Measurements from ENCODE around the gene PHTF1.
A peak's percentile ranks its signal among the peaks of the same experiment; 100 is the strongest.

PHTF1 gene

DNA sequence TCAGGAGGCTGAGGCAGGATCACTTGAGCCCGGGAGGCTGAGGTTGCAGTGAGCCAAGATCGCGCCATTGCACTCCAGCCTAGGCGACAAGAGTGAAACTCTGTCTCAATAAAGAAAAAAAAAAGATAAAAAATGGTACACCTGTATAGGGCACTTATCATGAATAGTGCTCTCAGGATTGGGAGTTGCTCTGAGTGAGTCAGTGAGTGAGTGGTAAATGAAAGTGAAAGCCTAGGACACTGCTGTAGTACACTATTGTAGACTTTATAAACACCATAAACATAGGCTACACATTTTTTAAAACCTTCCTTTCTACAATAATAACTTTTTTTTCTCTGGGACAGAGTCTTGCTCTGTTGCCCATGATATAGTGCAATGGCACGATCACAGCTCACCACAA lies 16.8 kb downstream of the PHTF1 start:
- TF ChIP-seq, protein P1, sequence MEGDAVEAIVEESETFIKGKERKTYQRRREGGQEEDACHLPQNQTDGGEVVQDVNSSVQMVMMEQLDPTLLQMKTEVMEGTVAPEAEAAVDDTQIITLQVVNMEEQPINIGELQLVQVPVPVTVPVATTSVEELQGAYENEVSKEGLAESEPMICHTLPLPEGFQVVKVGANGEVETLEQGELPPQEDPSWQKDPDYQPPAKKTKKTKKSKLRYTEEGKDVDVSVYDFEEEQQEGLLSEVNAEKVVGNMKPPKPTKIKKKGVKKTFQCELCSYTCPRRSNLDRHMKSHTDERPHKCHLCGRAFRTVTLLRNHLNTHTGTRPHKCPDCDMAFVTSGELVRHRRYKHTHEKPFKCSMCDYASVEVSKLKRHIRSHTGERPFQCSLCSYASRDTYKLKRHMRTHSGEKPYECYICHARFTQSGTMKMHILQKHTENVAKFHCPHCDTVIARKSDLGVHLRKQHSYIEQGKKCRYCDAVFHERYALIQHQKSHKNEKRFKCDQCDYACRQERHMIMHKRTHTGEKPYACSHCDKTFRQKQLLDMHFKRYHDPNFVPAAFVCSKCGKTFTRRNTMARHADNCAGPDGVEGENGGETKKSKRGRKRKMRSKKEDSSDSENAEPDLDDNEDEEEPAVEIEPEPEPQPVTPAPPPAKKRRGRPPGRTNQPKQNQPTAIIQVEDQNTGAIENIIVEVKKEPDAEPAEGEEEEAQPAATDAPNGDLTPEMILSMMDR (IDR thresholded peaks at IDR 0.05): no peak

DNA sequence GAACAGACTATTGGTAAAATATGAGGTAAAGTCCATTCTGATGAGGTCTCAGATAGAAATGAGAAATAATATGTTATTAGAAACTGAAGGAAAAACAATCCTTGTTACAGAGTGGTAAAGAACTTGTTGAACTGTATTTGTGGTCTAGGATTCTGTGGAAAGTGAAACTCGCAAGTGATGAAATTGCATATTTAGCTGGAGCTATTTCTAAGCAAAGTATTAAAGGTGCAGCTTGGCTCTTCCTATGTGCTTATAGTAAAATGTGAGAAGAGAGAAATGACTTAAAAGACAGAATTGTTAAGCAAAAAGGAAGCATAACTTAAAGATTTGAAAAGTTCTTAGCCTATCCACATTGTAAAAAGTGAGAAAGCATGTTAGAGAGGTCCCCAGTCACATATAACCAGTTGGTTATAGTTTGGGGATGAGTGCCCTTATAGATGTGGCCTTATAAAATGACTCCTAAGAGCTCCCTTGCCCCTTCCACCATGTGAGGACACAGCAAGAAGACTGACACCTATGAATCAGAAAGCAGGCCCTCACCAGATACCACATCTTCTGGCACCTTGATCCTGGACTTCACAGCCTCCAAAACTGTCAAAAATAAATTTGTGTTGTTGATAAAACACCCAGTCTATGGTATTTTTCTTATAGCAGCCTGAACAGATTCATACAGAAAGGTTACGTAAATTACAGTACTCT lies 24.8 kb downstream of the PHTF1 start:
- TF ChIP-seq, protein P1 (IDR thresholded peaks at IDR 0.05): no peak

DNA sequence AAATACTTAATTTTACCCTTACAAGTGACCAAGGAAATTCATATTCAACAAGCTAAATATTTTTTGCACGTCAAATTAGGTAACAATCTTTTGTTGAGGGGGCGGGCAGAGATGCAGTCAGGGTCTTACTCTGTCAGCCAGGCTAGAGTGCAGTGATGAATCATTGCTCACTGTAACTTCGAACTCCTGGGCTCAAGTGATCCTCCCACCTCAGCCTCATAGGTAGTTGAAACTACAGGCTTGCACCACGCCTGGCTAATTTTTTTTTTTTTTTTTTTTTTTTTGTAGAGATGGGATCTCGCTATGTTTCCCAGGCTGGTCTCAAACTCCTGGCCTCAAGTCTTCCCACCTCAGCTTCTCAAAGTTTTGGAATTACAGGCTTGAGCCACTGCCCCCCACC lies 26.5 kb downstream of the PHTF1 start:
- TF ChIP-seq, protein P1 (IDR thresholded peaks at IDR 0.05): no peak

DNA sequence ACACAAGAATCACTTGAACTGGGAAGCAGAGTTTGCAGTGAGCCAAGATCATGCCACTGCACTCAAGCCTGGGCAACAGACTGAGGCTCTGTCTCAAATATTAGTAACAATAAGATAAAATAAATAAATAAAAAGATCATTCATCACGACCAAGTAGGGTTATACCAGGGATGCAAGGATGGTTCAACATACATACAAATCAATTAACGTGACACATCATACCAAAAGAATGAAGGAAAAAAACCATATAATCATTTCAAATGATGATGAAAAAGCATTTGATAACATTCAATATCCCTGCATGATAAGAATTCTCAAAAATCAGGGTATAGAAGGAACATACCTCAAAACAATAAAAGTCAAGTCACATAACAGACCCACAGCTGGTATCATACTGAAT lies 38.3 kb downstream of the PHTF1 start:
- TF ChIP-seq, protein P1 (IDR thresholded peaks at IDR 0.05): no peak

DNA sequence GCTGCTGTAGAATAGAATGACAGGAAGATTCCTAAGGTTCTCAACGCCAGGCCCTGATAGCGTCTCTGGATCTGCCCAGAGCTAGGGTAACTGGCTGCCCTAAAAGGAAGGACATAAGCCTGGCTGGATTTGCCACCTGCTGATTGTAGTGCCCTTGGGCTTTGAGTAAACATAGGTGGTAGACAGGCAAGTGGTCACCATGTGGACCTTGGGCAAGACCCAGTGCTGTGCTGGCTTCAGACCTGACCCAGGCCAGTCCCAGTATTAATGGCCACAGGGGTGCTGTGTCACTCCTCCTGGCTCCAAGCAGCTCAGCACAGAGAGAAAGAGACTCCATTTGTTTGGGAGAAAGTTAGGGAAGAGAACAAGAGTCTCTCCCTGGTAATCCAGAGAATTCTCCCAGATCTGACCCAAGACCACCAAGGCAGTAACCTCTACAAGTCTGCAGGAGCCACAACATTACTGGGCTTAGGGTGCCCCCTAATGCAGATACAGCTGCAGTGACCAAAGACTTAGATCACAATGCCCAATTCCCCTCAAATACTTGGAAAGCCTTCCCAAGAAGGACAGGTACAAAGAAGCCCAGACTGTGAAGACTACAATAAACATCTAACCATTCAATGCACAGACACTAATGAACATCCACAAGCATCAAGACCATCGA lies 44.5 kb downstream of the PHTF1 start:
- TF ChIP-seq, protein P1 (IDR thresholded peaks at IDR 0.05): peak; percentile 25; the same call in 1 of the 2 replicates

DNA sequence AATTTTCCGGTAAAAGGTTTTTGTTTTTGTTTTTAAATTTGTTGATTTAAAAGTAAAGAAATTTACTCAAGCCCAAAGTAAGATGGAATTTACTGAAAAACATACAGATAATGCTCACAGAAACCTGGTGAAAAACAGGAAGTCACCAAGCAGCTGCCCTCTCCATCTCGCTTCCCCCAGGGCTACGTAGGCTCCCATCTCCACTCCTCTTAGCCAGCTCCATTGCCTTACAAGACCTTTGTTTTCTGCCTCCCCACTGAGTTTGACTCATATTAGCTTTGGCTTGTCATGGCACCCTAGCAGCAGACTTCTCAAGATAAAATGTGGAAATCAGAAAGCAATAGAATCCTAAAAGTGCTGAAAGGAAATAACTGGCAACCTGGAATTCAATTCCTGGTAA lies 57.9 kb downstream of the PHTF1 start:
- TF ChIP-seq, protein P1 (IDR thresholded peaks at IDR 0.05): no peak

DNA sequence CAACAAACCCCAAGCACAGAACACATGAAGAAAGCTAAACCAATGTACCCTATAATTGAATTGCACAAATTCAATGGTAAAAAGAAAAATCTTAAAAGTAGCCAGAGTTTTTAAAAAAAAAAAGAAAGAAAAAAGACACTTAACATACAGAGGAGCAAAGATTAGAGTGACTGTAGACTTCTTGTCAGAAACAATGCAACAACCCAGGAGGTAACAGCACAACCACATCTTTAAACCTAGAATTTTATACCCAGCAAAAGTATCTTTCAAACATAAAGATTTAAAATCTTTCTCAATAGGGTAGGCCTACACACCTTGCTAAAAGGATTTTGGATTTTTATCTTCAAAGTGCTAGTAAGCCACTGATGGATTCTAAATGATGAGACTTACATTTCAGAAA lies 64.4 kb downstream of the PHTF1 start:
- TF ChIP-seq, protein P1 (IDR thresholded peaks at IDR 0.05): no peak

Measured in LNCAP (cell line).